ENCODE data around the gene QRICH2.

Gene QRICH2

DNA sequence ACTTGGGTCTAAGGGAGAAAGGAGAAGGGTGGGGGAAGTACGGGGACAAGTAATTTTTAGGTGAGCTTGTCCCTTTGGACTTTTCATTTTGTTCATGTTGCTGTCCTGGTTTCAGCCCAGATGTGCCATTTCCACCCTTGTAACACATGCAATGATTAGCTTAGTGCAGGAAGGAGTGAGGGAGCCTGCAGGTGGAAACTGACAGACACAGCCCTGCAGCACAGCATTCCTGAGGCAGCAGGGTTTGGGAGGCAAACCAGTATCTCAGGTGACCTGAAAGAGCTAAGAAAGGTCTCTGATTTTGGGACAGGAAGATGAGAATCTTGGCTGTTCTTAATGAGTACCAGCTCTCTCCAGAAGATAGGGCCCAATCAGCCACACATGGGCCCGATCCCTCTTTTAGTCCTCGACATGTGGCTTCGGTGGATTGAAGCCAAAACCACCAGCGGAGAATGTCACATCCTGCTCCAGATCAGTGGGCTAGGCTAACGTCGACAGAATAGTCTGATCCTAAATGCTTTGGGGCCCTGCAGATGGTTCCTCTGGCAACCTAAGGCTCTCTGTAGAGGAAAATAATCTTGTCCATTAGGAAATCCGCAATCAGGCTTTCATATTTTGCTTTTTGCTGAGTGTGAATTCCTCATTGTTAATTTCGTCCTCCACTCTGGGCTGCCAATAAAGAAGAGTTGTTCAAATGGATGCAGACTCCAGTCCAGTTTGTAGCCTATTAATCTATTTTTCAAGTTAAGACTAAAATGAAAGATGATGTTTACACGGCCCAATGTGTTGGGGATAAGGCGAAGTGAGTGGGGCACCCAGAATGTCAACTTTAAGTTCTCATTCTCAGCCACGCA is 64.0 kb downstream of the QRICH2 start:
- Histone ChIP-seq H3K79me2 (ENCODE audit: insufficient read depth, low read length) (no peaks in the 10 kb centered on the region), H3K27ac (ENCODE audit: low read depth, low read length, poor library complexity, severe bottlenecking) (no peak overlapping the region), H3K4me3 (ENCODE audit: low read depth, low read length, poor library complexity, severe bottlenecking) (no peak overlapping the region), H3K9me2 (ENCODE audit: low read depth, low read length) (no peaks in the 10 kb centered on the region), H3K4me2 (ENCODE audit: low read length) (no peak overlapping the region), H4K20me1 (ENCODE audit: insufficient read depth, low read length) (no peaks in the 10 kb centered on the region), H3K9ac (ENCODE audit: low read length) (no peak overlapping the region), H3K9me3 (ENCODE audit: low read length) (no peaks in the 10 kb centered on the region), H3F3A (ENCODE audit: insufficient read depth, low read length) (no peaks in the 10 kb centered on the region), H3K27me3 (ENCODE audit: insufficient read depth, low read length) (peaks cover 10% of the 10 kb centered on the region; the same call in 1 of the 2 replicates), H2AFZ (ENCODE audit: low read length) (no peak overlapping the region), H3K36me3 (ENCODE audit: insufficient read depth, low read length) (no peaks in the 10 kb centered on the region), H3K4me1 (ENCODE audit: insufficient read depth, low read length, severe bottlenecking) (no peaks in the 10 kb centered on the region)
- no peak for TF ChIP-seq EZH2 (IDR thresholded peaks at IDR 0.05; ENCODE audit: borderline replicate concordance, low read length)
- TF ChIP-seq, protein P1, sequence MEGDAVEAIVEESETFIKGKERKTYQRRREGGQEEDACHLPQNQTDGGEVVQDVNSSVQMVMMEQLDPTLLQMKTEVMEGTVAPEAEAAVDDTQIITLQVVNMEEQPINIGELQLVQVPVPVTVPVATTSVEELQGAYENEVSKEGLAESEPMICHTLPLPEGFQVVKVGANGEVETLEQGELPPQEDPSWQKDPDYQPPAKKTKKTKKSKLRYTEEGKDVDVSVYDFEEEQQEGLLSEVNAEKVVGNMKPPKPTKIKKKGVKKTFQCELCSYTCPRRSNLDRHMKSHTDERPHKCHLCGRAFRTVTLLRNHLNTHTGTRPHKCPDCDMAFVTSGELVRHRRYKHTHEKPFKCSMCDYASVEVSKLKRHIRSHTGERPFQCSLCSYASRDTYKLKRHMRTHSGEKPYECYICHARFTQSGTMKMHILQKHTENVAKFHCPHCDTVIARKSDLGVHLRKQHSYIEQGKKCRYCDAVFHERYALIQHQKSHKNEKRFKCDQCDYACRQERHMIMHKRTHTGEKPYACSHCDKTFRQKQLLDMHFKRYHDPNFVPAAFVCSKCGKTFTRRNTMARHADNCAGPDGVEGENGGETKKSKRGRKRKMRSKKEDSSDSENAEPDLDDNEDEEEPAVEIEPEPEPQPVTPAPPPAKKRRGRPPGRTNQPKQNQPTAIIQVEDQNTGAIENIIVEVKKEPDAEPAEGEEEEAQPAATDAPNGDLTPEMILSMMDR (IDR thresholded peaks at IDR 0.05; ENCODE audit: low read length), result no peak

DNA sequence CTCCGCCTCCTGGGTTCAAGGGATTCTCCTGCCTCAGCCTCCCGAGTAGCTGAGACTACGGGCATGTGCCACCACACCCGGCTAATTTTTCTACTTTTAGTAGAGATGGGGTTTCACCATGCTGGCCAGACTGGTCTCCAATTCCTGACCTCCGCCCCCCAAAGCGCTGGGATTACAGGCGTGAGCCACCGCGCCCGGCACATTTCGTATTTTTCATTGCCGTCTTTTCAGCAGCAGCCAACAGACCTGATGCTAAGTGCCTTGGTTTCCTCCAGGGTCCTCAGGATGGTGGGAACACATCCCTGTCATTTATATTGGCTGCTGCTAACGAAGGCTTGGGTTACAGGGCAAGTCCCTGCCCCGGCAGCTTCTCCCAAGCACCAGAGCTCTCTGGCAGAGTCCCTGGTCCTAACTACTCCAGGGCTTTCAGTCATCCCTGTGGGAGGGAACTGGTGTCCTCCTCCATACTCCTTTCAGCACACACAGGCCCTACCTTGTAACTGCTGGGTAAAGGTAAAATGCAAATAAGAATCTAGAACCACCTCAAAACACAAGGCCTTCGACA is 66.3 kb downstream of the QRICH2 start:
- no peak overlapping the region for H3K4me2 ChIP-seq (ENCODE audit: low read length)
- no peak overlapping the region for H2AFZ ChIP-seq (ENCODE audit: low read length)
- no peak for TF ChIP-seq EZH2 (IDR thresholded peaks at IDR 0.05; ENCODE audit: borderline replicate concordance, low read length)
- TF ChIP-seq, protein P1 (IDR thresholded peaks at IDR 0.05; ENCODE audit: low read length), result no peak
- no peak overlapping the region for H3K9ac ChIP-seq (ENCODE audit: low read length)
- H4K20me1 ChIP-seq (ENCODE audit: insufficient read depth, low read length), result no peaks in the 10 kb centered on the region
- peaks cover 11% of the 10 kb centered on the region; the same call in 1 of the 2 replicates for H3K27me3 ChIP-seq (ENCODE audit: insufficient read depth, low read length)
- no peaks in the 10 kb centered on the region for H3F3A ChIP-seq (ENCODE audit: insufficient read depth, low read length)
- no peaks in the 10 kb centered on the region for H3K4me1 ChIP-seq (ENCODE audit: insufficient read depth, low read length, severe bottlenecking)
- H3K9me3 ChIP-seq (ENCODE audit: low read length), result no peaks in the 10 kb centered on the region
- H3K79me2 ChIP-seq (ENCODE audit: insufficient read depth, low read length), result no peaks in the 10 kb centered on the region
- H3K27ac ChIP-seq (ENCODE audit: low read depth, low read length, poor library complexity, severe bottlenecking), result no peak overlapping the region
- no peaks in the 10 kb centered on the region for H3K9me2 ChIP-seq (ENCODE audit: low read depth, low read length)
- no peaks in the 10 kb centered on the region for H3K36me3 ChIP-seq (ENCODE audit: insufficient read depth, low read length)
- H3K4me3 ChIP-seq (ENCODE audit: low read depth, low read length, poor library complexity, severe bottlenecking), result no peak overlapping the region

DNA sequence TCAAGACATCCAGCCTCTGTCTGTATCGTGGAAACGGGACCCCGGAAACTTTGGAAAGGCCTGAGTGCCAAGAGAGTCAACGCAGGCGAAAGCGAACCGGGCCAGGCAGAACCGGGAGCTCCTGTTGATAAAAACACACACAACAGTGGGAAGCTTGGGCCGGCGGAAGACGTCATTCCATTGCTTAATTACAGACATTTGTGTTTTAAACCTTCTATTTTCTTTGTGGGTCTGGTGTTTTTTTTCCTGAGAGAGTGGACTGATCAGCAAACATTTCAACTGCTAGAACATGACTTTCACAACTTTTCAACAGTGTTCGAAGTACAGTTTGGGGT is 66.9 kb downstream of the QRICH2 start:
- no peak overlapping the region for H3K4me2 ChIP-seq (ENCODE audit: low read length)

More for the DNA sequence above, 66.9 kb downstream of the QRICH2 start:
- Histone ChIP-seq H4K20me1 (ENCODE audit: insufficient read depth, low read length) (no peaks in the 10 kb centered on the region), H3K4me1 (ENCODE audit: insufficient read depth, low read length, severe bottlenecking) (no peaks in the 10 kb centered on the region), H3F3A (ENCODE audit: insufficient read depth, low read length) (no peaks in the 10 kb centered on the region), H3K79me2 (ENCODE audit: insufficient read depth, low read length) (no peaks in the 10 kb centered on the region), H3K9ac (ENCODE audit: low read length) (no peak overlapping the region), H3K27me3 (ENCODE audit: insufficient read depth, low read length) (peaks cover 15% of the 10 kb centered on the region; the same call in 1 of the 2 replicates), H2AFZ (ENCODE audit: low read length) (no peak overlapping the region), H3K9me3 (ENCODE audit: low read length) (no peaks in the 10 kb centered on the region), H3K27ac (ENCODE audit: low read depth, low read length, poor library complexity, severe bottlenecking) (no peak overlapping the region), H3K4me3 (ENCODE audit: low read depth, low read length, poor library complexity, severe bottlenecking) (no peak overlapping the region), H3K9me2 (ENCODE audit: low read depth, low read length) (no peaks in the 10 kb centered on the region), H3K36me3 (ENCODE audit: insufficient read depth, low read length) (no peaks in the 10 kb centered on the region)
- TF ChIP-seq EZH2 (IDR thresholded peaks at IDR 0.05; ENCODE audit: borderline replicate concordance, low read length), result no peak
- TF ChIP-seq, protein P1 (IDR thresholded peaks at IDR 0.05; ENCODE audit: low read length), result no peak

Data from OCI-LY1 (cell line).